Ovary (tissue), 3 donors: Measurements from ENCODE around the gene XKR7.

Source experiments
- CTCF ChIP-seq, 3 donors: fragments of 450-650 bp in 2 of 3; fragments of 200-600 bp in 1 of 3; IDR thresholded peaks; one replicate each; pipeline versions ENCODE4 v1.5.1 to v1.8.0; 2016 to 2022; ENCODE audit warnings: antibody characterized with exemption in 3 of 3, mild to moderate bottlenecking in 1 of 3
- EP300 ChIP-seq: sonication (generic); formaldehyde crosslinking; IDR thresholded peaks from one replicate; pipeline ENCODE4 v1.6.1; 2017; ENCODE audit warnings: antibody characterized with exemption
- donor health status: DM: no; HTN: no; CAD: no.

GRCh38 chr20:31927627-31928159 lies 40.3 kb upstream of the XKR7 start:
- TF ChIP-seq CTCF (IDR thresholded peaks at IDR 0.05) (no peak), EP300 (no peak)
